ENCODE data around the gene MYO7A. TPM values are rescaled to one million over a fixed set of nuclear protein-coding genes. Genes with fewer than 3 reads are reported as not detected.

The MYO7A gene
- total RNA-seq, 1 donor from 2014 or later, result 16.7 TPM

GRCh38 chr11:77187776-77188632 is 60.0 kb downstream of the MYO7A start:
- DNase-seq (ENCODE audit: low spot score), result peak; percentile 92
- intact Hi-C loops (cut with DNase I), result loop anchor here (5.0 to 10.0 kb wide), 2 partner anchors 61 to 357 kb away; partner anchors contain the start of gene MYO7A
- peak; percentile 90 for ATAC-seq

DNA sequence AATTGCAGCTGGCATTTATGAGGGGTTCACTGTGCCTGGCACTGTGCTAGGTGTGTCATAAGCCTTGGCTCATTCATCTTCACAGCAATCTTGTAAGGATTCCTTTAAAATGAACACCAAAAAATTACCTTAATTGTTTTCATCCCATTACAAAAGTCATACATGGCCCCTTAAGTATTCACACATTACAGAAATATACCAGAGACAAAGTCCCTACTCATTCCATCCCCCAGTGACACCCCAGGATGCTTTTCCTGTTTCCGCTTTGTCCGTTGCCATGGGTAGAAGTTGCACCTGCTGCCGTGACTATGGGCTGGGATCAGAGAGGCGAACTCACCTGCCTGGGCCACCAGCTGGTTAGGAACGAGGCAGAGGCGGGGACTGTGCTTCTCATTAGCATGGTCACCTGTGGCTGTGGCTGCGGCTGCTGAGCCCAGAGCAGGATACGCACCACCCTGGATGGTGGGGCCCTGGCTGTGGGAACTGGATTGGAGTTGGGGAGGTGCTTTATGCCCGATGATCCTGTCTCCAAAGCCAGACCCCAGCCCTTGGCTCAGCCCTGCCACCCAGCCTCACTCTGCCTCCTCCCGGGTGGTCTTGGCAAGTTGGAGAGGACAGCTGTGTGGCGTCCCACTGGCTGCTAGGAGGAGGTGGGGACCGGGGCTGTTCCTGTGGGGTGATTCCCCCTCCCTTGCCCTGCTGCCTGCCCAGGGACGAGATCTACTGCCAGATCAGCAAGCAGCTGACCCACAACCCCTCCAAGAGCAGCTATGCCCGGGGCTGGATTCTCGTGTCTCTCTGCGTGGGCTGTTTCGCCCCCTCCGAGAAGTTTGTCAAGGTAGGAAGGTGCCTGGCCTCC is 60.8 kb downstream of the MYO7A start:
- intact Hi-C loops (cut with DNase I), result loop anchor here (5.0 to 10.0 kb wide), 2 partner anchors 62 to 356 kb away; partner anchors contain the start of gene MYO7A
- ATAC-seq, result peak; percentile 18
- DNase-seq (ENCODE audit: low spot score), result no peak

DNA sequence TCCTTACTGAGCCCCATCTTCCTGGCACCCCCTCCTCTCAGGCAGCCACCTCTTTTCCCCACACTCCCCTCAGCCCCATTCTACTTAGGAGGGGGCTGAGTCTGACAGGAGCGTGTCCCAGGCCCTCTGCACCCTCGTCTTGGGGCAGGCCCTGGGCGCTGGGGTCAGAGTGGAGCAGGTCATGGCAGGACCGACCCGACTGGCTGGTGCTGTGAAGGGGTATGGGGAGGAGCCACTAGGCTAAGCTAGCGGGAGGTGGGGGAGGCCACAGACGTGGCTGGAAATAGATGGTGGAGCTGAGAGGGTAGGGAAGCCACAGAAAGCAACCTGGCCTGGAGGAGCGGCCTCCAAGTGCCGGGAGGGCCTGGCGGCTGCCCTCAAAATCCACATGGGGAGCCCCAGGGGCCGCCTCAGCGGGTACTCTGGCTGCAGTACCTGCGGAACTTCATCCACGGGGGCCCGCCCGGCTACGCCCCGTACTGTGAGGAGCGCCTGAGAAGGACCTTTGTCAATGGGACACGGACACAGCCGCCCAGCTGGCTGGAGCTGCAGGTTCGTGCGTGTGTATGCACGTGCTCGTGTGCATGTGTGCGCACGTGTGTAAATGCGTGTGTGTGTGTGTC is 61.7 kb downstream of the MYO7A start:
- ATAC-seq, result peak; percentile 19
- intact Hi-C loops (cut with DNase I), result loop anchor here (5.0 to 10.0 kb wide), 2 partner anchors 62 to 355 kb away; partner anchors contain the start of gene MYO7A

DNA sequence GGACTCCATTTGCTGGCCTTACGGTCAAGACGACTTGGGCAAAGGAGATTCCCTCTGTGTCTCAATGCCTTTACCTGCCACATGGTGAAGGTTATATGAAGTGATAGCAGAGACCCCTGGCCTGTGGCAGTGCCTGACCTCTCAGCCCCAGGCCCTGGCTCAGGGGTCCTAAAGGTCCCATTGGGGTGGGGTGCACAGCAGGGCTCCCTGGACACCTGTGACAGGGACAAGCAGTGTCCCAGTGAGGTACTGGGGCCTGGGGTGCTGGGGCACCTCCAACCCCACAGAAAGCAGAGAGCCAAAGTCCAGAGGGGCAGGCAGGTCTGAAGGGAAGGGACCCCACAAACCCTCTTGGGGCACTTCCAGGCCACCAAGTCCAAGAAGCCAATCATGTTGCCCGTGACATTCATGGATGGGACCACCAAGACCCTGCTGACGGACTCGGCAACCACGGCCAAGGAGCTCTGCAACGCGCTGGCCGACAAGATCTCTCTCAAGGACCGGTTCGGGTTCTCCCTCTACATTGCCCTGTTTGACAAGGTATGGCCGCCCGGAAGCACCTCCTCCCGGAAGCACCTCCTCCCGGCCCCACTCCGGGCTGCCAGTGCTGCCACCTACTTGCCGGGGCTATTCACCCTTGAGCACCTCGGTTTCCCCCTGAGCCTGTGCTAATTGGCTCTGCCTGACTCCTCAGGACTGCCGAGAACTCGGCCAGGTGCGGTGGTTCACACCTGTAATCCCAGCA is 62.5 kb downstream of the MYO7A start:
- DNase-seq (ENCODE audit: low spot score), result no peak
- no peak for ATAC-seq
- intact Hi-C loops (cut with DNase I), result no loop called here

More for the DNA sequence above, 61.7 kb downstream of the MYO7A start:
- DNase-seq (ENCODE audit: low spot score), result no peak

GRCh38 chr11:77191429-77191822 is 63.4 kb downstream of the MYO7A start:
- DNase-seq (ENCODE audit: low spot score) (no peak), ATAC-seq (no peak)
- intact Hi-C loops (cut with DNase I), result no loop called here

DNA sequence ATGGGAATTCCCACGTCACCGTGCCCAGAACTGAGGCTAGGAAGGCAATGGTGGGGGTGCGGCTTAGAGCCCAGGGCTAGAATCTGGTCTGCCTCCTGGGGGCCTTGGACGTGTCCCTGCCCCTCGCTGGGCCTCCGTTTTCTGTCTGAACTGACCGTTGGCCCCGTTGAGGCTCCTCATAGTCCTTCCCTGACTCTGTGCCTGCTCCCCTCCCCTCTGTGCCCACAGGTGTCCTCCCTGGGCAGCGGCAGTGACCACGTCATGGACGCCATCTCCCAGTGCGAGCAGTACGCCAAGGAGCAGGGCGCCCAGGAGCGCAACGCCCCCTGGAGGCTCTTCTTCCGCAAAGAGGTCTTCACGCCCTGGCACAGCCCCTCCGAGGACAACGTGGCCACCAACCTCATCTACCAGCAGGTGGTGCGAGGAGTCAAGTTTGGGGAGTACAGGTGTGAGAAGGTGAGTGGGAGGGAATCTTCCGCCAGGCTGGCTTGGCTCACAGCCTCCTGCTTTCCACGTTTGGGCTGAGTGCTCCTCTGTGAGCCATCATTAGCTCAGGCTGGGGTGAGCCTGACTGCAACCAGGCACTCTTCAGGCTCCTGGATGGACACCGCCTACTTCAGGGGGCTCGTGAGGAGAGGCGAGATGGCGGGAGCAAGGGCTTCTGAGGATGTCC is 63.9 kb downstream of the MYO7A start:
- intact Hi-C loops (cut with DNase I), result no loop called here
- DNase-seq (ENCODE audit: low spot score), result no peak
- ATAC-seq, result no peak

- ATAC-seq (no peak), DNase-seq (ENCODE audit: low spot score) (no peak)
- intact Hi-C loops (cut with DNase I), result no loop called here
Observed at GRCh38 chr11:77193167-77193566, 65.1 kb downstream of the MYO7A start.

DNA sequence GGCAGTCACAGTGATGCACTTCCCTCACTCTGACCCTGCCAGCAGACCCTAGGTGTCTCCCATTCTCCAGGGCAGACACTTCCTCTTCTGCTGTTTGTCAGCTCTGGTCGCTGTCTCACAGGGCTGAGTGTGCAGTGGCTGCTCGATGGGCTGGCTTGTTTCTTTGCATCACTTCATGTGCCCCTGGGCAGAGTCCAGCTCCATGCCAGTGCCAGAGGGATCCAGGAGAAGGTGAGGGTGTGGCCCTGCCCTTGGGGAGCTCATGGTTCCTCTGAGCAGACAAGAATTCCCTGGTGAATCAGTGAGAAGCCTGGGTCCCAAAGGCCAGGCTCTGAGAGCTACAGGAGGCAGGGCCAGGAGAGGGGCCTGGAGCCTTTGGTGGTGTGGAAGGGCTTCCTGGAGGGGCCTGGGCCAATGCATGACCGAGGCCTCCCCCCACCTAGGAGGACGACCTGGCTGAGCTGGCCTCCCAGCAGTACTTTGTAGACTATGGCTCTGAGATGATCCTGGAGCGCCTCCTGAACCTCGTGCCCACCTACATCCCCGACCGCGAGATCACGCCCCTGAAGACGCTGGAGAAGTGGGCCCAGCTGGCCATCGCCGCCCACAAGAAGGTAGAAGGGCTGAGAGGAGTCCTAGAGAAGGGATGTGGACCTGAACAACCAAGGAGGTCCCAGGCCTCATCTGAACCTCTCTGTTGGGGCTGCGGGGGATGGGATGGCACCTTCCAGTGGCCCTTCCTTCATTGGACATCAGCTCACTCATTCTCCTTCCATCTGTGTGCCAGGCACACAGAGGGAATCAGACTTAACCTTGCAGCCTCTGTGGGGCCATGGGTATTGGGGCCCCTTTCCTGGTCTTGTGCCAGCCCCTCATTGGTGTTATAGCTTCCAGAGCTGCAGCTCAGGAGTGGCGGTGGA is 66.1 kb downstream of the MYO7A start:
- DNase-seq (ENCODE audit: low spot score) (no peak), ATAC-seq (no peak)
- intact Hi-C loops (cut with DNase I), result no loop called here

DNA sequence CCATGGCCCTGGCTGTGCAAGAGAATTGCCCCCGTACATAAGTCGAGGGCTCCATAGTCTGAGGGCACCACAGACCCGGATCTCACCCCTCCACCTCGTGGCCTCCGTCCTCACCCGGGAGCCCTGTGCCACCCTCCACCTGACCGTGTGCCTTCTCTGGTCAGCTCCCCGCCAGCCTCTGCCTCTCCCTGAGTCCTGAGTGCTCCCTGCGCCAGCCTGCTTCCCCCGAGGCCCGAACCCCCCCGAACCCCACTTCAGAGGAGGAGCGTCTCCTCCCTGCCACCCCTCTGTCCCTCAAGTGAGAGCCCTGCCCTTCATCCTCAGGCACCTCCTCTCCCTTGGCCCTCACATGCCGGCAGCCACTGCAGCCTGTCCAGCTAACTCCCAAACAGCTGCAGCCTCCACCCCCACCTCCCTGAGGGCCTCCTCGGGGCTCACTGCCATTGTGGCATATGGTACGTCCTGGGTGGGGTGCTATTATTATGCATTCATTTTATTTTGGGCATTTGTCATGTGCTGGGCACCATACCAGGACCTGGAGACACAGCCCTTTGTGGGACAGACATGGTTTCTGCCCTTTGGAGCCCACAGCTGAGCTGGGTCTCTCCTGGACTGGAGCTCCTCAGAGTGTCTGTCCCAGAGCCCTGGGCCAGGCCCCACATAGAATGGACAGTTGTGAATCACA is 67.2 kb downstream of the MYO7A start:
- DNase-seq (ENCODE audit: low spot score) (no peak), ATAC-seq (no peak)
- intact Hi-C loops (cut with DNase I), result loop anchor here (5.0 kb wide), 1 partner anchor 378 kb away; no protein-coding TSS in a partner anchor

DNA sequence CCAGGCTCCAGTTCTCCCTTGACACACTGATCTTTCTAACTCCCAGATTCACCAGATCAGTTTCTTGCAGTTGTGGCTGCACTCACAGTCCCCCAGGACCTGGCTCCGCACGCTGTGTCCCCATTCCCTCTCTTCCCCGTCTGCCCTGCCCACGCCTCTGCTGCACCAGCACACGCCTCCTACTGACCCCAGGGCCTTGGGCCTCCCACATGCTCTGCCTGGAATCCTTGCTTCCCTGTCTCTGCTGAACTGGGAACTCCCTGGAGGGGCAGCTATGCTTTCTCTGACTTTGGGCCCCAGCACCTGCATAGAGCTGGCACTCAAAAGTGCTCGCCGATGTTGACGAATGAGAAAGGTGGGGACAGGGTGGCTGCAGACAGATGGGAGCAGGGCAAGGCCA is 68.9 kb downstream of the MYO7A start:
- intact Hi-C loops (cut with DNase I), result loop anchor here (5.0 kb wide), 1 partner anchor 380 kb away; no protein-coding TSS in a partner anchor
- no peak for DNase-seq (ENCODE audit: low spot score)
- ATAC-seq, result no peak

GRCh38 chr11:77197626-77198320 is 69.7 kb downstream of the MYO7A start:
- DNase-seq (ENCODE audit: low spot score) (no peak), ATAC-seq (no peak)
- intact Hi-C loops (cut with DNase I), result loop anchor here (5.0 kb wide), 1 partner anchor 380 kb away; no protein-coding TSS in a partner anchor

- DNase-seq (ENCODE audit: low spot score), result peak; percentile 42
Observed at GRCh38 chr11:77198440-77198849, 70.4 kb downstream of the MYO7A start.

DNA sequence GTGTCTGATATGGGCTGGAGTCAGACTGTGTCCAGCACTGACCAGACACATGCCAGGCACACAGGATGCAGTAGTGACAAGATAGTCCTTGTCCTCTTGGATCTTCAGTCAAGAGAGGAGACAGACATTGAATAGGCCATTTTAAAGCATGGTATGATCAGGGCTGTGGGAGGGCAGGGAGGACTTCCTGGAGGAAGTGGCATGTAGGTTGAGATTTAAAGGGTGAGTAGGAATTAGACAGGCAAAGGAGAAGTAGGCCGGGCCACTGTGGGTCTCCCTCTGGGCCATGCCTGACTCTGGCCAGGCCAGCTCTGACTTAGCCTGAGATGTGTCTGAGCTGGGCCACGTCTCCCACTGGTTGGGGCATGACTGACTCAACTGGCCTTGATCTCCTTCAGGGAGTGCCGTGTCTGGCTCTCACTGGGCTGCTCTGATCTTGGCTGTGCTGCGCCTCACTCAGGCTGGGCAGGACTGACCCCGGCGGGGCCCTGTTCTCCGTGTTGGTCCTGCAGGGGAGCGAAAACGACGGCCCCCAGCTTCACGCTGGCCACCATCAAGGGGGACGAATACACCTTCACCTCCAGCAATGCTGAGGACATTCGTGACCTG is 71.2 kb downstream of the MYO7A start:
- no peak for DNase-seq (ENCODE audit: low spot score)
- intact Hi-C loops (cut with DNase I), result loop anchor here (5.0 kb wide), 1 partner anchor 382 kb away; no protein-coding TSS in a partner anchor
- no peak for ATAC-seq

More at GRCh38 chr11:77198440-77198849, 70.4 kb downstream of the MYO7A start:
- intact Hi-C loops (cut with DNase I), result loop anchor here (5.0 kb wide), 1 partner anchor 381 kb away; no protein-coding TSS in a partner anchor
- ATAC-seq, result no peak

DNA sequence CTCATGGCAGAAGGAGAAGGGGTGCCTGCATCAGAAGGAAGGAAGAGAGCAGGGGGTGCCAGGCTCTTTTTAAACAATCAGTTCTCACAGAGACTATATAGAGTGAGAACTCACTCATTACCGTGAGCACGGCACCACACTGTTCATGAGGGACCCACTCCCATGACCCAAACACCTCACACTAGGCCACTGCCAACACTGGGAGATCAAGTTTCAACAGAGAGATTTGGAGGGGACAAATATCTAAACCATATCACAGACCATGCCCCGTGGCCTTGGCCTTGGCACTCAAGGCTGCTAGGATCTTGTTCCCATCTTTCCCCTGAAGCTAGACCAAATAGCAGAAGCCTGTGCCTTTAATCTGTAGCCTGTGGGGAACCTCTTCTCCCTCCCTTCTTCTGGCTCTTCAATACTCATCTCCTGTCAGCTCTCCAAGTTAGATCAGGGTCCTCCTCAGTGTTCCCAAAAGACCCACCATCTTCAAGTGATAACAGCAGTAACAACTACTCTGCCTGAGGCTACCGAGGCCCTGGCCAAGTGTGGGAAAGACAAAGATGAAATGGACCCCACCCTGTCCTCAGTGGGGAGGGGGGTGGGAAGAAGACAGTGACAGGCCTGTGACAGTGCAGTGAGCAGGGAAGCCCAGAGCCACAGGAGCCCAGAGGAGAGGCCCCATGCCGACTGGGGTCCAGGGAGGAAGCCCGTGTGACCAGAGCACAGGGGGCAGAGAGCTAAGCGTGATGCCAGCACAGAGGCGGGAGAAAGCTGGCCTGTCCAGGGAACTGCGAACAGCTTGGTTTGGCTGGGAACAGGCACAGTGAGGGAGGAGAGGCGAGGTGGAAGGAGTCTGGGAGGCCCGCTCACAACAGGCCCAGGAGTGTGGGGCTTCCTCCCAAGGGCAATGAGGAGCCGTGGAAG is 72.6 kb downstream of the MYO7A start:
- intact Hi-C loops (cut with DNase I), result no loop called here
- ATAC-seq (peak; percentile 43), DNase-seq (ENCODE audit: low spot score) (peak; percentile 40)

Data from sciatic nerve (tissue), 2 donors.